ENCODE data around the gene SMIM9.

Gene SMIM9

DNA sequence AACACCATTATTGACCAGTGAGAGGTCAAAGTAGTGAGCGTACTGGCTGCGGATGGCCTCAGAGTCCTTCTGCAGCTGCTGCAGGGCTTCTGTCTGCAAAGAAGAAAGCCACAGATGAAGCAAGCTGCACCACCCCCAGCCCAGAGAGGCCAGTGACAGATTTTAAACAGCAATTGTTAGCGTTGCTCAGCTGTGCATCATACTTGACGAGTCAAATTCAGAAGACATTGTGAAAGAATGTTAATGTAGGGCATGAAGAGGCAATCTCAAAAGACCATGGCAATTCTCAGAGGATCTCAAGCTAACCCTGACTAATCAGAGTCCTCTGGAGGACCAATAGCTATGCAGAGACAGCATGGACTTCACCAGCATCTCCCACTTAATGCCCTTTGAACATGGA lies 55.2 kb downstream of the SMIM9 start:
- DNase-seq: no peak

DNA sequence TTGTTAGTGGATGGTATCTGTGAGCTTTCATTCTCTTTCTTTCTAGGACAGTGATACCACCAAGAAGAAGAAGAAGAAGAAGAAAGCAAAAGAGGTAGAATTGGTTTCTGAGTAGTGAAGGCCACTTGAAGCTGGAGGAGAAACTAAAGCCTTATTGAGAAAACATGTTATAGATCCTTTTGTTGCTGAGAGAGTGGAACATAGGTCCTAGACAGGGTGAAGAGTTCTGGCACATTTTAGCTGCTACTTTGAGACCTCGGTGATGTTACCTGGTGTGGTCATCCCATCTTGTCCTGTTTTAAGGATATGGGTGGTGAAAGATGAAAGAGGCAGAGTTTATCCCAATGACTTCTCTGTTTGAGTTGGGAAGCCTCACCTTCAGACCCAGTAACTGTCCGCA lies 57.7 kb downstream of the SMIM9 start:
- no peak for DNase-seq

DNA sequence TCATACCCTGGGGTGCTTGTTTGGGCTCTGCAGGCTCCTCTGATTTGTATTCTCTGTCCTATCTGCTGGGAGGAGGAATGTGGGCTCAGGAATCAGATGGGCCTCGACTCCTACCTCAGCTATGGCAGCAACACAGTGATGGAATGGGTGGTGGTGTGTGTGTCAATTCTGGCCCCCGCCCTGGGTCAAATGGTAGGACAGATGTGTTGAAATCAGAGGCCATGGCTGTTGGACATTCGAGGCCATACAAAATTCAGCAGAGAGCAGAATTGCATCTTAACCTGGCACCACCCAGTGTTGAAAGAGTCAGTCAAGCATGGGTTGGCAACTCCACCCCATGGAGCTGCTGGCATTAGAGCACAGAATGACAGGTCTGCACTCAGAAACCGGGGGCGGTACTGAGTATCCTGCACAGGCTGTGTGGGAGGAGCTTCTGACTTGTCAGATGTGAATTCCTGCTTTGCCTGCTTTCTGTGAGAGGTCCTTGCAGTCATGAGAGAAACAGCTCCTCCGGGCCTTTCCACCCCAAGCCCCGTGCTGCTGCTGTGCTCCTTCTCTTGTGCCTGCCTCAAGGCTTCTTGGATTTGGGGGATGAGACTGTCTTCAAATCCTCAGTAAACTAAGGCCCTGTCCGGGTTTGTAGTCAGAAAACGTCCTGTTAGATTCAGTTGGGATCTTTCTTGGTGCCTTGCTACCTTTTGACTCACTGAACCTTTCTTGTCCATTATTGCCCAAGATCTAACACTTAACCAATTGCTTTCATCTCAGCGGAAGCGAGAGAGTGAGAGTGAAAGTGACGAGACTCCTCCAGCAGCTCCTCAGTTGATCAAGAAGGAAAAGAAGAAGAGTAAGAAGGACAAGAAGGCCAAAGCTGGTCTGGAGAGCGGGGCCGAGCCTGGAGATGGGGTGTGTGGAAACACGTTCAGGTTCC lies 58.8 kb downstream of the SMIM9 start:
- no peak for DNase-seq

DNA sequence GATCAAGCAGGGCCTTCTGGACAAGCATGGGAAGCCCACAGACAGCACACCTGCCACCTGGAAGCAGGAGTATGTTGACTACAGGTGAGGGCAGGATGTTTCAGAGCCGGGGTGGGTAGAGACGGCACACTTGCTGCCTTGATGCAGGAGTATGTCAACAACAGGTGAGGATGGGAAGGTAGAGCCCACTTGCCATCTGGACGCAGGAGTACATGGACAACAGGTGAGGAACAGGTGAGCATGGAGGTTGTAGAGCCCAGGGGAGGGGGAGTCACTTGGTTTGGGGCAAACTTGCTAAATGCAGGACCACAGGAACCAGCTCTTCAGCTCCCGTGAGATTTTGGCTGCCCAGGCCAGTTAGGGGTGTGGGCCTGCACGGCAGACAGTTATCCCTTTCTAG lies 59.8 kb downstream of the SMIM9 start:
- DNase-seq: no peak
